ENCODE data around the gene KLF2.

- no peak for TF ChIP-seq POLR2A (IDR thresholded peaks at IDR 0.05)
- TF ChIP-seq CTCF (IDR thresholded peaks at IDR 0.05), result no peak
Measured at GRCh38 chr19:16359964-16360363, 35.3 kb downstream of the KLF2 start.

All from uterus (tissue), 2 donors.